Adrenal gland (tissue), 5 donors: ENCODE results near the gene ZBTB7B.

Experiments used
- CTCF ChIP-seq, 6 experiments: fragments of 450-650 bp in 4 of 6; fragments of 200-600 bp in 2 of 6; sonication (generic) in 1 of 6; IDR thresholded peaks; 1 replicate in 5 of 6; 2 replicates in 1 of 6; pipeline versions ENCODE4 v1.5.1 to v1.8.0; 2016 to 2021; ENCODE audit warnings: antibody characterized with exemption in 6 of 6, mild to moderate bottlenecking in 2 of 6, moderate library complexity in 1 of 6
- POLR2A ChIP-seq, 2 donors: fragments of 450-650 bp; IDR thresholded peaks; one replicate each; pipeline ENCODE4 v1.6.1; 2017; ENCODE audit warnings: antibody characterized with exemption in 2 of 2, mild to moderate bottlenecking in 2 of 2, moderate library complexity in 1 of 2
- donor health status: DM: no; HTN: no; CAD: no.

GRCh38 chr1:155014709-155015508 lies 12.3 kb downstream of the ZBTB7B start:
- no peak for TF ChIP-seq CTCF (IDR thresholded peaks at IDR 0.05)
- no peak for TF ChIP-seq POLR2A (IDR thresholded peaks at IDR 0.05)
